Measurements from ENCODE around the gene TNF. TPM values are rescaled to one million over a fixed set of nuclear protein-coding genes. Genes with fewer than 3 reads are reported as not detected.

The TNF gene
- total RNA-seq, 3 donors from 2014 or later (not counting 1 experiment from before 2014, with no cell fraction given): 24.2 to 60.8 (median 46.9) TPM

GRCh38 chr6:31579119-31579505 is 3.7 kb downstream of the TNF start:
- DNase-seq (peak in 1 of 2 donors; percentile 15), ATAC-seq (no peak)
- H3K36me3 ChIP-seq (ENCODE audit: control insufficient read depth, insufficient read depth, low read length): peaks cover 10% of the 10 kb centered on the region
- TF ChIP-seq CTCF (IDR thresholded peaks at IDR 0.05): no peak
- peak overlapping the region; percentile 95 to 100 for H3K27ac Mint-ChIP-seq
- 91% methylated on average over 3 of the region's 3 CpGs for WGBS (ENCODE audit: insufficient coverage)
- no peaks in the 10 kb centered on the region for H3K27me3 Mint-ChIP-seq (ENCODE audit: low read depth in 2 of 2)
- no peak overlapping the region for H3K27ac ChIP-seq (ENCODE audit: low read length)
- H3K4me3 ChIP-seq (ENCODE audit: low read length): no peak overlapping the region
- no peaks in the 10 kb centered on the region for H3K9me3 Mint-ChIP-seq
- H3K4me3 Mint-ChIP-seq: peak overlapping the region; percentile 80
- H3K9me3 ChIP-seq (ENCODE audit: control insufficient read depth, insufficient read depth, low read length): no peaks in the 10 kb centered on the region
- no peaks in the 10 kb centered on the region for H3K27me3 ChIP-seq (ENCODE audit: control insufficient read depth, insufficient read depth, low read length)
- H3K36me3 Mint-ChIP-seq: no peaks in the 10 kb centered on the region
- peaks cover 89% of the 10 kb centered on the region for H3K4me1 ChIP-seq (ENCODE audit: control insufficient read depth, insufficient read depth, low read length)
- peaks cover 78 to 86% of the 10 kb centered on the region in 2 donors for H3K4me1 Mint-ChIP-seq
- intact Hi-C loops (cut with micrococcal nuclease): no loop called here

GRCh38 chr6:31579546-31580437 is 4.4 kb downstream of the TNF start:
- ATAC-seq (no peak), DNase-seq (peak in 1 of 2 donors; percentile 37)
- H3K27me3 Mint-ChIP-seq (ENCODE audit: low read depth in 2 of 2): no peaks in the 10 kb centered on the region
- peaks cover 10% of the 10 kb centered on the region for H3K36me3 ChIP-seq (ENCODE audit: control insufficient read depth, insufficient read depth, low read length)
- peak overlapping the region; percentile 95 to 100 for H3K27ac Mint-ChIP-seq
- peak overlapping the region; percentile 98 for H3K4me3 Mint-ChIP-seq
- H3K36me3 Mint-ChIP-seq: no peaks in the 10 kb centered on the region
- peaks cover 73 to 79% of the 10 kb centered on the region in 2 donors for H3K4me1 Mint-ChIP-seq
- TF ChIP-seq CTCF (IDR thresholded peaks at IDR 0.05): no peak
- H3K4me1 ChIP-seq (ENCODE audit: control insufficient read depth, insufficient read depth, low read length): peaks cover 89% of the 10 kb centered on the region
- no peaks in the 10 kb centered on the region for H3K9me3 ChIP-seq (ENCODE audit: control insufficient read depth, insufficient read depth, low read length)
- no peaks in the 10 kb centered on the region for H3K27me3 ChIP-seq (ENCODE audit: control insufficient read depth, insufficient read depth, low read length)
- peak overlapping the region; percentile 87 for H3K27ac ChIP-seq (ENCODE audit: low read length)
- H3K4me3 ChIP-seq (ENCODE audit: low read length): peak overlapping the region; percentile 98
- 61% methylated on average over 6 of the region's 8 CpGs for WGBS (ENCODE audit: insufficient coverage)
- H3K9me3 Mint-ChIP-seq: no peaks in the 10 kb centered on the region
- intact Hi-C loops (cut with micrococcal nuclease): loop anchor here (2.0 to 5.0 kb wide), 2 partner anchors 19 to 87 kb away; no protein-coding TSS in a partner anchor

GRCh38 chr6:31580438-31580740 is 5.0 kb downstream of the TNF start:
- 21% methylated on average over 11 of the region's 11 CpGs for WGBS (ENCODE audit: insufficient coverage)
- Mint-ChIP-seq H3K4me1 (peaks cover 74 to 75% of the 10 kb centered on the region in 2 donors), H3K27ac (peak overlapping the region; percentile 95 to 100), H3K4me3 (peak overlapping the region; percentile 98), H3K36me3 (no peaks in the 10 kb centered on the region), H3K27me3 (ENCODE audit: low read depth in 2 of 2) (no peaks in the 10 kb centered on the region), H3K9me3 (no peaks in the 10 kb centered on the region)
- H3K4me1 ChIP-seq (ENCODE audit: control insufficient read depth, insufficient read depth, low read length): peaks cover 89% of the 10 kb centered on the region
- no peaks in the 10 kb centered on the region for H3K27me3 ChIP-seq (ENCODE audit: control insufficient read depth, insufficient read depth, low read length)
- TF ChIP-seq CTCF (IDR thresholded peaks at IDR 0.05): no peak
- no peaks in the 10 kb centered on the region for H3K9me3 ChIP-seq (ENCODE audit: control insufficient read depth, insufficient read depth, low read length)
- peak overlapping the region; percentile 87 for H3K27ac ChIP-seq (ENCODE audit: low read length)
- peak overlapping the region; percentile 98 for H3K4me3 ChIP-seq (ENCODE audit: low read length)
- intact Hi-C loops (cut with micrococcal nuclease): loop anchor here (2.0 to 5.0 kb wide), 2 partner anchors 20 to 88 kb away; no protein-coding TSS in a partner anchor
- DNase-seq: no peak
- H3K36me3 ChIP-seq (ENCODE audit: control insufficient read depth, insufficient read depth, low read length): peaks cover 10% of the 10 kb centered on the region
- no peak for ATAC-seq
